HG03558 (cell line): Measurements from ENCODE around the gene YPEL5.

Experiments
- ATAC-seq: cut with Tn5 transposase; IDR thresholded peaks from one replicate; pipeline ENCODE4 v1.9.1; 2021; ENCODE audit warnings: moderate number of reproducible peaks; ENCODE audit not compliant: unreplicated experiment; ENCODE audit errors: extremely low read depth

YPEL5 gene

GRCh38 chr2:30197570-30198192 is 50.9 kb downstream of the YPEL5 start:
- no peak for ATAC-seq

- no peak for ATAC-seq
Observed at GRCh38 chr2:30201990-30202389, 55.2 kb downstream of the YPEL5 start.

GRCh38 chr2:30203156-30203555 is 56.3 kb downstream of the YPEL5 start:
- ATAC-seq, result no peak

GRCh38 chr2:30204281-30204680 is 57.5 kb downstream of the YPEL5 start:
- no peak for ATAC-seq

- no peak for ATAC-seq
Observed at GRCh38 chr2:30205456-30205855, 58.6 kb downstream of the YPEL5 start.

GRCh38 chr2:30206461-30207430 is 59.9 kb downstream of the YPEL5 start:
- ATAC-seq, result no peak

- no peak for ATAC-seq
Observed at GRCh38 chr2:30208453-30208852, 61.6 kb downstream of the YPEL5 start.

GRCh38 chr2:30209227-30209626 is 62.4 kb downstream of the YPEL5 start:
- ATAC-seq, result no peak
